HCT116 (cell line): Measurements from ENCODE around the gene HMGXB4. TPM values are rescaled to one million over a fixed set of nuclear protein-coding genes. Genes with fewer than 3 reads are reported as not detected.

Source experiments
- ATAC-seq: fragments of 200-7000 bp; cut with Tn5 transposase; 2 replicates; pipeline ENCODE4 v1.9.1; 2020; ENCODE audit warnings: mild to moderate bottlenecking, moderate library complexity
- BruUV-seq: library from RNA; stranded (reverse); fragments of 400-500 nt; replicated peaks from 2 replicates; lab custom pipeline; 2021; lab: Mats Ljungman, UMichigan
- CTCF ChIA-PET: fragments of 300-600 bp; sonication (Branson Sonifier 250); formaldehyde crosslinking; loops from one replicate; lab custom pipeline; 2021; ENCODE audit warnings: antibody characterized with exemption; lab: Charles Lee
- POLR2A ChIA-PET: fragments of 300-600, 350-600 bp; sonication (Branson Sonifier 250); formaldehyde crosslinking; loops from one replicate; lab custom pipeline; 2021; ENCODE audit warnings: antibody characterized with exemption; lab: Charles Lee
- RAD21 ChIA-PET, 2 experiments: fragments of 300-600 bp; sonication (Branson Sonifier 250); formaldehyde crosslinking; loops; one replicate each; lab custom pipeline; 2023; ENCODE audit warnings: low total read pairs in 2 of 2; ENCODE audit not compliant: uncharacterized antibody in 2 of 2, unreplicated experiment in 2 of 2, low non-redundant PET in 1 of 2; lab: Charles Lee
- DNase-seq: peaks from one replicate; pipeline ENCODE4 v3.0.0-alpha.2; 2010; ENCODE audit warnings: low read depth, low spot score
- H2AFZ ChIP-seq: fragments of 200-600 bp; shearing (Covaris generic), sonication (generic); 2 replicates; pipeline ENCODE4 v1.6.1; 2017; ENCODE audit warnings: low read depth, mixed run types, mixed read lengths, antibody characterized with exemption, low read length; ENCODE audit not compliant: poor library complexity, severe bottlenecking
- H3K27ac ChIP-seq: 2 replicates; pipeline ENCODE4 v1.5.1; 2012; ENCODE audit warnings: low read depth, low read length
- H3K27me3 ChIP-seq: fragments of 200-600 bp; sonication (generic); 2 replicates; pipeline ENCODE4 v1.6.1; 2016; ENCODE audit warnings: mixed run types, low read length, mixed read lengths; ENCODE audit not compliant: insufficient read depth
- H3K36me3 ChIP-seq, 2 experiments: fragments of 200-500 bp in 1 of 2; fragments of 200-600 bp in 1 of 2; sonication (Bioruptor generic) in 1 of 2; sonication (generic) in 1 of 2; 2 replicates each; pipeline versions ENCODE4 v1.5.1 to v1.6.1; 2014 to 2016; ENCODE audit warnings: low read length in 2 of 2, inconsistent platforms in 1 of 2, mixed read lengths in 1 of 2, mixed run types in 1 of 2; ENCODE audit not compliant: insufficient read depth in 2 of 2, control insufficient read depth in 1 of 2
- H3K4me1 ChIP-seq, 2 experiments: fragments of 200-600 bp in 1 of 2; sonication (generic) in 1 of 2; 2 replicates each; pipeline versions ENCODE4 v1.5.1 to v1.6.1; 2012 to 2017; ENCODE audit warnings: low read length in 2 of 2, inconsistent platforms in 1 of 2, mild to moderate bottlenecking in 1 of 2, mixed read lengths in 1 of 2, mixed run types in 1 of 2, moderate library complexity in 1 of 2; ENCODE audit not compliant: insufficient read depth in 2 of 2, control insufficient read depth in 1 of 2
- H3K4me2 ChIP-seq: fragments of 200-600 bp; sonication (generic); 2 replicates; pipeline ENCODE4 v1.6.1; 2017; ENCODE audit warnings: mixed run types, low read length, mixed read lengths
- H3K4me3 ChIP-seq, 2 experiments: fragments of 200-600 bp in 1 of 2; sonication (generic) in 1 of 2; replicated peaks in 1 of 2; 2 replicates each; pipeline ENCODE4 v1.5.1; 2011 to 2016; ENCODE audit warnings: low read length in 2 of 2, control low read depth in 1 of 2, low read depth in 1 of 2, mild to moderate bottlenecking in 1 of 2, mixed read lengths in 1 of 2, mixed run types in 1 of 2
- H3K79me2 ChIP-seq: fragments of 200-600 bp; sonication (generic); 2 replicates; pipeline ENCODE4 v1.6.1; 2017; ENCODE audit warnings: mild to moderate bottlenecking, mixed run types, low read length, moderate library complexity, mixed read lengths; ENCODE audit not compliant: insufficient read depth
- H3K9ac ChIP-seq: fragments of 200-600 bp; sonication (generic); 2 replicates; pipeline ENCODE4 v1.6.1; 2016; ENCODE audit warnings: low read length, mixed read lengths
- H3K9me2 ChIP-seq: fragments of 200-600 bp; sonication (generic), shearing (Covaris generic); 2 replicates; pipeline ENCODE4 v1.6.1; 2017; ENCODE audit warnings: mixed run types, mild to moderate bottlenecking, moderate library complexity; ENCODE audit not compliant: insufficient read depth
- H3K9me3 ChIP-seq, 2 experiments: fragments of 200-500 bp in 1 of 2; fragments of 200-600 bp in 1 of 2; sonication (Bioruptor generic) in 1 of 2; sonication (generic) in 1 of 2; 2 replicates each; pipeline ENCODE4 v1.6.1; 2014 to 2017; ENCODE audit warnings: low read length in 2 of 2, mixed read lengths in 2 of 2, inconsistent platforms in 1 of 2, low read depth in 1 of 2, mild to moderate bottlenecking in 1 of 2, mixed run types in 1 of 2, moderate library complexity in 1 of 2; ENCODE audit not compliant: control insufficient read depth in 1 of 2, insufficient read depth in 1 of 2
- H4K20me1 ChIP-seq: fragments of 200-600 bp; sonication (generic), shearing (Covaris generic); 2 replicates; pipeline ENCODE4 v1.6.1; 2017; ENCODE audit warnings: mixed run types, mild to moderate bottlenecking, moderate library complexity; ENCODE audit not compliant: insufficient read depth
- ATF3 ChIP-seq: IDR thresholded peaks from 2 replicates; pipeline ENCODE4 v1.6.1; 2012
- CBX3 ChIP-seq: IDR thresholded peaks from 2 replicates; pipeline ENCODE4 v1.6.1; 2012; ENCODE audit warnings: low read depth
- CTCF ChIP-seq, 3 experiments: fragments of 200-600 bp in 1 of 3; sonication (generic) in 1 of 3; IDR thresholded peaks in 2 of 3; conservative IDR thresholded peaks in 1 of 3; 2 replicates each; pipeline ENCODE4 v1.5.1; 2012 to 2017; ENCODE audit warnings: low read depth in 2 of 3, low read length in 2 of 3, antibody characterized with exemption in 1 of 3, borderline replicate concordance in 1 of 3, control low read depth in 1 of 3, mild to moderate bottlenecking in 1 of 3, mixed read lengths in 1 of 3, mixed run types in 1 of 3, moderate library complexity in 1 of 3; ENCODE audit not compliant: insufficient read depth in 1 of 3
- EGR1 ChIP-seq: IDR thresholded peaks from 2 replicates; pipeline ENCODE4 v1.6.1; 2012; ENCODE audit warnings: low read depth
- EZH2 ChIP-seq: fragments of 200-600 bp; sonication (generic); IDR thresholded peaks from 2 replicates; pipeline ENCODE4 v1.6.1; 2017; ENCODE audit warnings: antibody characterized with exemption, mixed run types
- EZH2phosphoT487 ChIP-seq: fragments of 200-600 bp; IDR thresholded peaks from 2 replicates; pipeline ENCODE4 v1.6.1; 2018; ENCODE audit warnings: antibody characterized with exemption, borderline replicate concordance
- FOSL1 ChIP-seq: IDR thresholded peaks from 2 replicates; pipeline ENCODE4 v1.6.1; 2012; ENCODE audit warnings: low read depth
- JUND ChIP-seq: IDR thresholded peaks from 2 replicates; pipeline ENCODE4 v1.6.1; 2012
- MAX ChIP-seq: IDR thresholded peaks from 2 replicates; pipeline ENCODE4 v1.6.1; 2012
- POLR2A ChIP-seq: IDR thresholded peaks from 2 replicates; pipeline ENCODE4 v1.7.0; 2011; ENCODE audit warnings: borderline replicate concordance; ENCODE audit not compliant: insufficient read depth, insufficient read length; ENCODE audit errors: extremely low read depth
- POLR2AphosphoS5 ChIP-seq: IDR thresholded peaks from 2 replicates; pipeline ENCODE4 v1.6.1; 2011; ENCODE audit warnings: mild to moderate bottlenecking, low read depth, low read length, moderate library complexity
- RAD21 ChIP-seq: IDR thresholded peaks from 2 replicates; pipeline ENCODE4 v1.6.1; 2012; ENCODE audit warnings: low read depth, mild to moderate bottlenecking
- REST ChIP-seq: IDR thresholded peaks from 2 replicates; pipeline ENCODE4 v1.6.1; 2012; ENCODE audit warnings: low read depth
- SRF ChIP-seq: IDR thresholded peaks from 2 replicates; pipeline ENCODE4 v1.6.1; 2012; ENCODE audit warnings: low read depth
- TCF7L2 ChIP-seq: IDR thresholded peaks from 2 replicates; pipeline ENCODE4 v1.7.0; 2011; ENCODE audit warnings: borderline replicate concordance, inconsistent platforms; ENCODE audit not compliant: insufficient read depth, insufficient read length; ENCODE audit errors: extremely low read depth
- YY1 ChIP-seq: IDR thresholded peaks from 2 replicates; pipeline ENCODE4 v1.6.1; 2011; ENCODE audit warnings: low read length, low read depth, moderate library complexity, mild to moderate bottlenecking; ENCODE audit not compliant: insufficient replicate concordance; ENCODE audit errors: extremely low read depth
- ZBTB33 ChIP-seq: IDR thresholded peaks from 2 replicates; pipeline ENCODE4 v1.6.1; 2011; ENCODE audit warnings: mild to moderate bottlenecking, low read length, moderate library complexity; ENCODE audit not compliant: insufficient replicate concordance; ENCODE audit errors: extremely low read depth
- intact Hi-C: fragments of 100-400 bp; cut with micrococcal nuclease; formaldehyde crosslinking; loops from 2 replicates; pipeline ENCODE4 v1.10.0; 2022
- total RNA-seq: library from RNA; stranded (reverse); gene quantifications from one replicate; pipeline ENCODE4 v1.2.1, GENCODE V29; 2021; ENCODE audit not compliant: unreplicated experiment

Gene HMGXB4
- total RNA-seq, 1 experiment from 2014 or later, result 36.7 TPM

- peak overlapping the region; percentile 82 for H2AFZ ChIP-seq
- peak overlapping the region; percentile 59 for H3K9ac ChIP-seq
- H3K27me3 ChIP-seq, result no peaks in the 10 kb centered on the region
- CTCF ChIA-PET, result interaction anchor here (0.6 to 2.9 kb wide), 23 partner anchors 9 to 1326 kb away, joined by 3 to 33 read pairs (median 6); partner anchors contain the start of genes HMGXB4 and TOM1
- no TSS peak for BruUV-seq
- intact Hi-C loops, result loop anchor here (2.0 to 10.0 kb wide), 3 partner anchors 74 to 1929 kb away; no protein-coding TSS in a partner anchor
- no peaks in the 10 kb centered on the region for H3K36me3 ChIP-seq
- peak overlapping the region; percentile 49 to 64 for H3K4me3 ChIP-seq
- H3K27ac ChIP-seq, result peak overlapping the region; percentile 28
- H3K4me2 ChIP-seq, result peak overlapping the region; percentile 78
- no peaks in the 10 kb centered on the region for H4K20me1 ChIP-seq
- H3K4me1 ChIP-seq, result peaks cover 0 to 20% of the 10 kb centered on the region in 2 experiments; a peak in 2 of 4 replicates
- H3K9me3 ChIP-seq, result no peaks in the 10 kb centered on the region
- no peaks in the 10 kb centered on the region for H3K9me2 ChIP-seq
- RAD21 ChIA-PET, result interaction anchor here in 1 of 2 experiments (1.0 to 1.1 kb wide), 2 partner anchors 75 to 139 kb away, joined by 3 to 5 read pairs; no protein-coding TSS in a partner anchor
- peaks cover 28% of the 10 kb centered on the region; the same call in 1 of the 2 replicates for H3K79me2 ChIP-seq
- ATAC-seq (peak; percentile 76), DNase-seq (peak; percentile 50)
- POLR2A ChIA-PET, result interaction anchor here (0.8 to 1.6 kb wide), 4 partner anchors 10 to 74 kb away, joined by 3 to 5 read pairs (median 4); no protein-coding TSS in a partner anchor
- TF ChIP-seq CTCF (IDR thresholded peaks at IDR 0.05 in 2 of 3, conservative IDR thresholded peaks at IDR 0.05 in 1 of 3; ENCODE audit: borderline replicate concordance in 1 of 3, insufficient read depth in 1 of 3, low read depth in 2 of 3, low read length in 2 of 3), result no peak
- no peak for TF ChIP-seq ATF3
- TF ChIP-seq EZH2, result no peak
- TF ChIP-seq POLR2AphosphoS5, result peak; percentile 79
- TF ChIP-seq MAX, result peak; percentile 42; the same call in 1 of the 2 replicates
- TF ChIP-seq CBX3, result no peak
- TF ChIP-seq YY1, result peak; percentile 8
- no peak for TF ChIP-seq RAD21
- no peak for TF ChIP-seq REST
- no peak for TF ChIP-seq EZH2phosphoT487
- peak; percentile 98 for TF ChIP-seq POLR2A
- no peak for TF ChIP-seq JUND
- TF ChIP-seq ZBTB33, result peak; percentile 88
- TF ChIP-seq FOSL1, result no peak
- TF ChIP-seq SRF, result no peak
- TF ChIP-seq EGR1, result no peak
- TF ChIP-seq TCF7L2, result no peak
Observed at GRCh38 chr22:35230839-35231584, 26.3 kb upstream of the HMGXB4 start.
